ENCODE measurements around the gene PIGO. TPM values are rescaled to one million over a fixed set of nuclear protein-coding genes. Genes with fewer than 3 reads are reported as not detected.

The PIGO gene
- total and polyA plus RNA-seq, 2 of the 8 experiments (the other 6 are each of a cell fraction or from before 2014, with no cell fraction given) = 20.5 to 31.3 TPM

DNA sequence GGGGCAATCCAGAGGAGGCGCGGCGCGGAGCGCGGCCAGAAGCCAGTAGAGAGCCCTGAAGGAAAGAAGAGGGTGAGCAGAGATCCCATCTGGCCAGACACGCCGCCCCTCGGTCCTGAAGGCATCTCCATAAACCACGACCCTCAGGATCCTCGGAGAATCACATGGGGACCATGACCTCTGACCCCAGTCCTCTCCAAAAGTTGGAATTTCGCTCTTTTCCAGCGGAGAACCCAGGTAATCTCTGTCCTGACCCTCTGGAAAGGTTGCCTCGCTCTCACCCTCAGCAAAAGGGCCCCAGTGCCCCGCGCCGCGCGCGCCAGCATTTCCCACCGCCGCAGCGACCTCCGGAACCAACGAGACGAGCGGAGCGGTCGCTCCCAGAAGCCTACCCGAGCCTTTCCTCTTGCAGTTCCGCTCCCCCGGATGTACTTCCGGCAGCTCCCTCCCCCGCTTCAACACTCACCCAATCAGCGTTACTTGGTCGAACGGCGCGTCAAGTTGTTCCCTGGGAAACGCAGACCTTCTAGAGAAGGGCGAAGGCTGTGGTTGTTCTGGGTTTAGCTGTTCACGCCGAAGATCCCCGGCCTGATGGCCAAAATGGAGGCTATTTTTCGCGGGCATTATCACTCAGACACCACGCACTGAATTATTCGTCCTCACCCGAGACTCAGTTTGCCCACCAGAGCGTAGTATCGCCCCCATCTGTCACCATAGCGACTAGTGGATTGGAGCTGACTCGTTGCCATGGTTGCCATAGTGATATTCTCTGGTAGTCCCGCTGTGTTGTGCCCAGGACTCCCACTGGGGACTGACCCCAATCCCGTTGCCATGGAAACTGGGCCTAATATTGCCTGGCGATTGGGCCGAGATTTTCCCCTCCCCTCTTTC lies 6.6 kb upstream of the PIGO start, which contains the start of gene STOML2:
TSS of gene STOML2 (minus strand) at position 363 of the 891 bp plus-strand sequence. CDS start at position 326, 37 bp downstream.
- H2AFZ ChIP-seq (ENCODE audit: low read length) = peak within 1 kb of the TSS; percentile 90
- H3K4me2 ChIP-seq (ENCODE audit: insufficient read depth in 1 of 2, low read depth in 2 of 2, low read length in 2 of 2) = peak within 1 kb of the TSS; percentile 75 to 100
- WGBS, 2 experiments (ENCODE audit: extremely low coverage in 1 of 2, insufficient coverage in 1 of 2, insufficient read length in 1 of 2, insufficient replicate concordance in 2 of 2, low coverage in 1 of 2, low lambda C conversion rate in 2 of 2, missing lambda C conversion rate in 1 of 2) = 1% methylated on average over 56 of the region's 57 CpGs; no CpG with 5 or more reads in 1 of the 2 experiments
- no peak within 1 kb of the TSS for H2BK120ac ChIP-seq (replicated peaks; ENCODE audit: low read depth, low read length)
- POLR2A ChIA-PET (ENCODE audit: partially characterized antibody) = interaction anchor here (0.7 to 17.4 kb wide), 25 partner anchors 8 to 624 kb away, joined by 3 to 440 read pairs (median 4); partner anchors contain the start of genes ATOSB, CCDC107, DNAJB5 and FANCG
- no peak within 1 kb of the TSS for H3K4ac ChIP-seq (replicated peaks; ENCODE audit: insufficient read length, low read depth, low read length)
- no peak within 1 kb of the TSS for H2BK20ac ChIP-seq (ENCODE audit: low read length)
- peak within 1 kb of the TSS; percentile 71 to 99 (median 98) for H3K4me3 ChIP-seq (ENCODE audit: extremely low read depth in 1 of 4, insufficient read depth in 2 of 4, low read depth in 3 of 4, low read length in 4 of 4)
- CTCF ChIA-PET (ENCODE audit: partially characterized antibody) = interaction anchor here (0.6 to 1.7 kb wide), 11 partner anchors 9 to 204 kb away, joined by 3 to 7 read pairs (median 4); partner anchors contain the start of genes ATOSB and DNAJB5
- H2BK5ac ChIP-seq (ENCODE audit: low read depth, low read length) = peak within 1 kb of the TSS; percentile 96
- no peak within 1 kb of the TSS for H3K23ac ChIP-seq (ENCODE audit: insufficient read length)
- no peaks in the 10 kb centered on the region for H3K27me3 ChIP-seq (replicated peaks in 1 of 4; ENCODE audit: control insufficient read depth in 3 of 4, extremely low read depth in 1 of 4, insufficient read depth in 3 of 4, low read length in 3 of 4)
- H3K79me1 ChIP-seq (ENCODE audit: low read depth, low read length) = peaks cover 7% of the 10 kb centered on the region
- peak within 1 kb of the TSS; percentile 82 for H2AK5ac ChIP-seq (ENCODE audit: low read depth, low read length)
- peak within 1 kb of the TSS; percentile 85 to 94 (median 90) for H3K9ac ChIP-seq (replicated peaks in 1 of 4; ENCODE audit: extremely low read depth in 1 of 4, low read depth in 3 of 4, low read length in 3 of 4)
- H4K91ac ChIP-seq (replicated peaks; ENCODE audit: insufficient read length, low read length) = no peak within 1 kb of the TSS
- peak within 1 kb of the TSS; percentile 4 for H3K56ac ChIP-seq (replicated peaks; ENCODE audit: insufficient read length, low read depth, low read length)
- H3K27ac ChIP-seq (ENCODE audit: low read depth, low read length) = peak within 1 kb of the TSS; percentile 96
- peaks cover 0 to 16% of the 10 kb centered on the region in 2 experiments; a peak in 2 of 4 replicates for H3K79me2 ChIP-seq (ENCODE audit: control insufficient read depth in 1 of 2, insufficient read depth in 2 of 2, low read length in 2 of 2)
- H3K18ac ChIP-seq (ENCODE audit: extremely low read depth, low read length) = peak within 1 kb of the TSS; percentile 85; the same call in 1 of the 2 replicates
- peaks cover 10% of the 10 kb centered on the region for H3K23me2 ChIP-seq (ENCODE audit: low read depth, low read length)
- H2BK15ac ChIP-seq (ENCODE audit: low read length) = no peak within 1 kb of the TSS
- H4K20me1 ChIP-seq (replicated peaks in 1 of 2; ENCODE audit: control insufficient read depth in 1 of 2, insufficient read depth in 2 of 2, low read length in 2 of 2) = peaks cover 0 to 3% of the 10 kb centered on the region in 2 experiments
- H3K9me3 ChIP-seq (ENCODE audit: insufficient read depth in 2 of 2, low read depth in 1 of 2, low read length in 1 of 2) = no peaks in the 10 kb centered on the region
- H3K14ac ChIP-seq (ENCODE audit: insufficient read length) = no peak within 1 kb of the TSS
- H4K5ac ChIP-seq (ENCODE audit: insufficient read length, low read depth, low read length) = peak within 1 kb of the TSS; percentile 8
- FAIRE-seq = peak; percentile 91
- peaks cover 9 to 24% (median 18%) of the 10 kb centered on the region in 4 experiments for H3K36me3 ChIP-seq (ENCODE audit: control insufficient read depth in 2 of 4, insufficient read depth in 4 of 4, low read length in 3 of 4)
- H4K8ac ChIP-seq (ENCODE audit: extremely low read depth, insufficient read depth, low read length) = peak within 1 kb of the TSS; percentile 94
- H2BK12ac ChIP-seq (ENCODE audit: low read depth, low read length) = peak within 1 kb of the TSS; percentile 35; the same call in 1 of the 2 replicates
- DNase-seq (ENCODE audit: low read depth in 1 of 2, low spot score in 2 of 2) = peak; percentile 89 to 91
- peaks cover 0 to 17% (median 6%) of the 10 kb centered on the region in 4 experiments; a peak in 5 of 7 replicates for H3K4me1 ChIP-seq (replicated peaks in 1 of 4; ENCODE audit: control insufficient read depth in 3 of 4, insufficient read depth in 4 of 4, low read length in 3 of 4)
- TF ChIP-seq FOSL1 (IDR thresholded peaks at IDR 0.05; ENCODE audit: insufficient read depth, low read depth, low read length) (no peak), ZNF274 (IDR thresholded peaks at IDR 0.05; ENCODE audit: borderline replicate concordance, extremely low read depth, low read length) (no peak), SP1 (IDR thresholded peaks at IDR 0.05; ENCODE audit: low read depth, low read length) (peak; percentile 79), NANOG (IDR thresholded peaks at IDR 0.05; ENCODE audit: insufficient read depth, low read depth, low read length, poor library complexity, severe bottlenecking) (no peak), SRF (IDR thresholded peaks at IDR 0.05; ENCODE audit: low read depth, low read length) (peak; percentile 52; the same call in 1 of the 2 replicates)
